ENCODE results near the gene HOXC10.

- TF ChIP-seq, protein P1, sequence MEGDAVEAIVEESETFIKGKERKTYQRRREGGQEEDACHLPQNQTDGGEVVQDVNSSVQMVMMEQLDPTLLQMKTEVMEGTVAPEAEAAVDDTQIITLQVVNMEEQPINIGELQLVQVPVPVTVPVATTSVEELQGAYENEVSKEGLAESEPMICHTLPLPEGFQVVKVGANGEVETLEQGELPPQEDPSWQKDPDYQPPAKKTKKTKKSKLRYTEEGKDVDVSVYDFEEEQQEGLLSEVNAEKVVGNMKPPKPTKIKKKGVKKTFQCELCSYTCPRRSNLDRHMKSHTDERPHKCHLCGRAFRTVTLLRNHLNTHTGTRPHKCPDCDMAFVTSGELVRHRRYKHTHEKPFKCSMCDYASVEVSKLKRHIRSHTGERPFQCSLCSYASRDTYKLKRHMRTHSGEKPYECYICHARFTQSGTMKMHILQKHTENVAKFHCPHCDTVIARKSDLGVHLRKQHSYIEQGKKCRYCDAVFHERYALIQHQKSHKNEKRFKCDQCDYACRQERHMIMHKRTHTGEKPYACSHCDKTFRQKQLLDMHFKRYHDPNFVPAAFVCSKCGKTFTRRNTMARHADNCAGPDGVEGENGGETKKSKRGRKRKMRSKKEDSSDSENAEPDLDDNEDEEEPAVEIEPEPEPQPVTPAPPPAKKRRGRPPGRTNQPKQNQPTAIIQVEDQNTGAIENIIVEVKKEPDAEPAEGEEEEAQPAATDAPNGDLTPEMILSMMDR (IDR thresholded peaks at IDR 0.05 in 4 of 5, conservative IDR thresholded peaks at IDR 0.05 in 1 of 5): no peak
- TF ChIP-seq POLR2A (IDR thresholded peaks at IDR 0.05): no peak
Observed at GRCh38 chr12:54032086-54032619, 47.2 kb downstream of the HOXC10 start.

Data from gastrocnemius medialis (tissue), 4 donors.